ENCODE measurements around the gene LAMA2.

The LAMA2 gene

DNA sequence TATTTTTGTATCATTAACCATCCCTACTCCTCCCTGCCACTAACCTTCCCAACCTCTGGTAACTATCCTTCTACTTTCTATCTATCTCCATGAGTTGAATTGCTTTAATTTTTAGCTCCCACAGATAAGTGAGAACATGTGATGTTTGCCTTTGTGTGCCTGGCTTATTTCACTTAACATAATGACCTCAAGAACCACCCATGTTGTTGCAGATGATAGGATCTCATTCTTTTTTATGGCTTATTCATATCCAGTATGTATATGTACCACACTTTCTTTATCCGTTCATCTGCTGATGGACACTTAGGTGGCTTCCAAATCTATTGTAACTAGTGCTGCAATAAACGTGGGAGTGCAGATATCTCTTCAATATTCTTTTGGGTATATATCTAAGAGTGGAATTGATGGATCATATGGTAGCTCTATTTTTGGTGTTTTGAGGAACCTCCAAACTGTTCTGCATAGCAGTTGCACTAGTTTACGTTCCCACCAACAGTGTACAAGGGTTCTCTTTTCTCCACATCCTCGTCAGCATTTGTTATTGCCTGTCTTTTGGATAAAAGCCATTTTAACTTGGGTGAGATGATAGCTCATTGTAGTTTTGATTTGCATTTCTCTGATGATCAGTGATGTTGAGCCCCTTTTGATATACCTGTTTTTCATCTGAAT lies 625.7 kb downstream of the LAMA2 start:
- in situ Hi-C loops (cut with HindIII; ENCODE audit: low pct_unique_long_range_greater_than_20kb, low sequenced_read_pairs): no loop called here
- no peak for TF ChIP-seq JUND (IDR thresholded peaks at IDR 0.05; ENCODE audit: low read depth)
- no peak for DNase-seq (ENCODE audit: low read depth in 1 of 2, low spot score in 1 of 2)

DNA sequence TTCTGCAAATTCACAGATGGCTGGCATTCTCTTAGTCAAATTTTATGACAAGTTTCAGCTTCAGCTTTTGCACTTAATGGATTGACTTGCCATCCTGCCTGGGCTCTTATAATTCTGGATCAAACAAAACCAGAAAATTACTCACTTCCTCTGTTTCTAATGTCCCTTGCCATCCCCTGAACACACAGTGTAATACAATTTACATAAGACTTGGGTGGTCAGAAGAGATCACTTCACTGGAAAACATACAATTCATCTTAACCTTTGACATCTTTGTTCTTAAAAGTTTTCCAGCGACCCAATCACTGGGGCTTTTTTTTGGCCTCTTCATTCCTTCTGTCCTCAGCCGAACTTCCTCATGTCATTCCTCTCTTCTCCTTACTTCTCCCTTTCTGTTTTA lies 628.0 kb downstream of the LAMA2 start:
- in situ Hi-C loops (cut with HindIII; ENCODE audit: low pct_unique_long_range_greater_than_20kb, low sequenced_read_pairs): no loop called here

DNA sequence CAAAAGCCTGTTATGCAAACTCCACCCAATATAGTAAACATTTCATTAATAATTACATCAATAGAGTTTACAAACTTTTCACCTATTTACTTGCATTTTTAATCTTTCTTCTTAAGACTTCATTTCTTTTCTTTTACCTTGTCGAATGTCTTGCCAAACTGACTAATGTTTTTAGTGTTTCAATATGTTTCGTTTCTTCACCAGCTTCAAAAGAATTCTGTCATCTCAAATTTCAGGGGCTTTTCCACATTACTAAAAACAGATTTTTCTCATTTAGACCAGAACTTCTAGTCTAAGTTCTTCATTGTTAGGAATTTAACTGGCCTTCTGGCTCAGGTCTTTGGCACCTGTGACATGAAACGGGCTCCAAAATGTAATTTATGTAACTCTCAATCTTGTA lies 630.5 kb downstream of the LAMA2 start:
- in situ Hi-C loops (cut with HindIII; ENCODE audit: low pct_unique_long_range_greater_than_20kb, low sequenced_read_pairs): no loop called here
- no peak for TF ChIP-seq JUND (IDR thresholded peaks at IDR 0.05; ENCODE audit: low read depth)
- DNase-seq (ENCODE audit: low read depth in 1 of 2, low spot score in 1 of 2): no peak

More for the DNA sequence above, 628.0 kb downstream of the LAMA2 start:
- DNase-seq (ENCODE audit: low read depth in 1 of 2, low spot score in 1 of 2): no peak
- no peak for TF ChIP-seq JUND (IDR thresholded peaks at IDR 0.05; ENCODE audit: low read depth)

DNA sequence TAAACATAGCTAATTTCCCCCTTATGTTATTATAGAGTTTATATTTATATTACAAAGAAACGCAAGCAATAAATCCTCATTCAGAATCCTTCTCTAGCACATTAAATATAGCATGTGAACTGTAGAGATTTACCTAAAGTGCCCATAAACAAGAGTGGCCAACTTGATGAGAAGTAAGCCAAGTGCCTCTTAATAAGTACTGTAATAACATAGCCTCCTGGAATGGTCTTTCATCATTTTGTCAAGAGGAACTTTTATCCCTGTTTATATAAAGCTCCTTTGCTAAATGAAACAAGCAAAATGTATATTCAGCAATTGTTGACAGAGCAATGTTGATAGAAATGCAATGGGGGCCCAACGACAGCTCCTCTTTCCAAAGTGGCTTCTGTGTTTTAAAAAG lies 632.1 kb downstream of the LAMA2 start:
- in situ Hi-C loops (cut with HindIII; ENCODE audit: low pct_unique_long_range_greater_than_20kb, low sequenced_read_pairs): no loop called here
- TF ChIP-seq JUND (IDR thresholded peaks at IDR 0.05; ENCODE audit: low read depth): no peak
- DNase-seq (ENCODE audit: low read depth in 1 of 2, low spot score in 1 of 2): no peak

DNA sequence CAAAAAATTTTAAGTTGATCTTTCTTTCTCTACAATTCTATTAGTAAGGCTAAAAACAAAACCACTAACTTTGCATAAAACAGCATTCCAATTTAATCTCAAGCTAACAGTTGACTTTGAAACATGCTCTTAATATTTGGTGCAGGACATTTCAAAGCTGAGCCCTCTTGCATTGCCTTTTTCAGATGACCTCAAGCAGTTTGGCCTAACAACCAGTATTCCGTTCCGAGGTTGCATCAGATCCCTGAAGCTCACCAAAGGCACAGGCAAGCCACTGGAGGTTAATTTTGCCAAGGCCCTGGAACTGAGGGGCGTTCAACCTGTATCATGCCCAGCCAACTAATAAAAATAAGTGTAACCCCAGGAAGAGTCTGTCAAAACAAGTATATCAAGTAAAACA lies 633.1 kb downstream of the LAMA2 start:
- no peak for DNase-seq (ENCODE audit: low read depth in 1 of 2, low spot score in 1 of 2)
- TF ChIP-seq JUND (IDR thresholded peaks at IDR 0.05; ENCODE audit: low read depth): no peak
- in situ Hi-C loops (cut with HindIII; ENCODE audit: low pct_unique_long_range_greater_than_20kb, low sequenced_read_pairs): no loop called here

DNA sequence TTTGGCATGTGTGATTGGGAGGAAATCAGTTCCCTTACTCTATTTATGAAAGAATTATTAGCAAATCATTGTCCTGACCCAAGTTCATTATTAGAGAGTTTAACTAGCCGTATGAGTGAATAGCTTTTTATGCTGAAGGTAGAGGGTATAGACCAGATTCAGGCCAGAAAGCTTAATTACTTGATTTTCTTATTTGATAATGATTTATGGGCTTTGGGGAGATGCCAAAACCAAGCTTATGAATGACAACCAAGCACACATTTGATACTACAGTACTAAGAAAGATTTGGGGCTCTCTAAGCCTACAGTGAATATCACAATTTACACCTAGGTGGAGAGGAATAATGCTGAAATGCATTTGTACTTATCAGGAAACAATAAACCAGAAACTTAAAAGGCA lies 633.8 kb downstream of the LAMA2 start:
- DNase-seq (ENCODE audit: low read depth in 1 of 2, low spot score in 1 of 2): no peak
- TF ChIP-seq JUND (IDR thresholded peaks at IDR 0.05; ENCODE audit: low read depth): no peak
- in situ Hi-C loops (cut with HindIII; ENCODE audit: low pct_unique_long_range_greater_than_20kb, low sequenced_read_pairs): no loop called here

DNA sequence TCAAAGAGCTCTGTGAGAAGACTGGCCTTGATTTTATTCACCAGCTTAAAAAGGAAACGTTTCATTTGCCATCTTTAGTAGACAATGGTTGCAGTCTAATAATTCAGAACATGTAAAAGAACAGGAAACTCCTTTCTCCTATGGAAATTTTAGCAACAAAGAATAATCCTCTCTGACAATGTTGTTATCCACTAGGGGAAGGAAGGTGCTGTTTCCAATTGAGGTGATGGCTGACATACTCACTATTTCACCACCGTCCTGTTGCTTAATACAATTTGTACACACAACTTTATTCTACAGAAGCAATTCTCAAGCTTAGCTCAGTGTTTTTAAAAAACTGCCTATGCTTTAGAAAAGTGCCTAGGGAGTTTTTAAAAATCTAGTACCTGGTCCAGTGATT lies 634.4 kb downstream of the LAMA2 start:
- in situ Hi-C loops (cut with HindIII; ENCODE audit: low pct_unique_long_range_greater_than_20kb, low sequenced_read_pairs): no loop called here
- TF ChIP-seq JUND (IDR thresholded peaks at IDR 0.05; ENCODE audit: low read depth): no peak

DNA sequence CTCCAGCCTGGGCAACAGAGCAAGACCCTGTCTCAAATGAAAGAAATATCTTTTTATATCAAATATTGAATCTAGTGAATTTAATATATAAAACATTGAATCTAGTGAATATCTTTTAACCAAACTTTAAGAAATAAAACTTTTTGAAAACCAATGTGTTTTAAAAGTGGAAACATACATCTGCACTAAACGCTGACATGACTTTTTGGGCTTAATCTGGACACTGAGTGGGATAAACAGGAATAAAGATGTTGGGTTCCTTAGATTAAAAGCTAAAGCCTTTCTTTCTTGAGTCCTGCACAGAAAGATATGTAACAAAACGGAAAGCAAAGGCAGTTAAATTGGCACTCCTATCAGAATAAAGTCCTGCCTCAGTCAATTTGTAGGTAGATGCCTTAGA lies 636.8 kb downstream of the LAMA2 start:
- DNase-seq (ENCODE audit: low read depth in 1 of 2, low spot score in 1 of 2): no peak
- no peak for TF ChIP-seq JUND (IDR thresholded peaks at IDR 0.05; ENCODE audit: low read depth)
- in situ Hi-C loops (cut with HindIII; ENCODE audit: low pct_unique_long_range_greater_than_20kb, low sequenced_read_pairs): no loop called here

More for the DNA sequence above, 634.4 kb downstream of the LAMA2 start:
- no peak for DNase-seq (ENCODE audit: low read depth in 1 of 2, low spot score in 1 of 2)

DNA sequence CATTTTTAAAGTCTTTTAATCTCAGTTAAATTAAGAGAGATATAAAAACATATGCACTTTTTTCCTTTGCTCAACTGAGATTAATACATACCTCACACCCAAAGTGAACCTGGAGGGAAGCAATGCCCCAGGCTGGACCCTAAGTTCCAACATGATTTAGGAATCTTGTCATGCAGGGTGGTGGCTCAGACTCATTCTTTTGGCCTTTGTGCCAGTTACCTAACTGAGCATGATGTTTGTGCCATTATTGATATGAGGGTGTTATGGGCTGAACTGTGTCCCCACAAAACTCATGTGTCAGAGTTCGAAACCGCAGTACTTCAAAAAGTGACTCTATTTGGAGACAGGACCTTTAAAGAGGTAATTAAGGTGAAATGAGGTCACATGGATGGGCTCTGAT lies 639.0 kb downstream of the LAMA2 start:
- TF ChIP-seq JUND (IDR thresholded peaks at IDR 0.05; ENCODE audit: low read depth): no peak
- in situ Hi-C loops (cut with HindIII; ENCODE audit: low pct_unique_long_range_greater_than_20kb, low sequenced_read_pairs): no loop called here
- DNase-seq (ENCODE audit: low read depth in 1 of 2, low spot score in 1 of 2): no peak

DNA sequence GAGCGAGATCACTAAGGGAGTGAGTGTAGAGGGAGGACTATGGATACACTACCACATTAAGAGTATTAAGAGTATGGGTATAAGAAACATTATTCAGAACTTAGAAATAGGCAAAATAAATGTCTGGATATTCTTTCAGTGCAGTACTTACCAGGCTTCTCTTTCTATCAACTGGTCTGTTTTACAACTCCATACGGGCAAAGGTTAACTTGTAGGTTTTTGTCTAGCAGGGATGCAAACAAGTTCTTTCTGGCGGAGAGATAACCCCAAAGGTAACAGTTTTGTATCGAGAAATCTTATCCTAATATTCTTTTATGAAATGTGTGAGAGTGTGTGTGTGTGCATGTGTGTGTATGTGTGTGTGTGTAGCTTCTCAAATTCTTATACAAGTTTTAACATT lies 640.9 kb downstream of the LAMA2 start:
- TF ChIP-seq JUND (IDR thresholded peaks at IDR 0.05; ENCODE audit: low read depth): no peak

DNA sequence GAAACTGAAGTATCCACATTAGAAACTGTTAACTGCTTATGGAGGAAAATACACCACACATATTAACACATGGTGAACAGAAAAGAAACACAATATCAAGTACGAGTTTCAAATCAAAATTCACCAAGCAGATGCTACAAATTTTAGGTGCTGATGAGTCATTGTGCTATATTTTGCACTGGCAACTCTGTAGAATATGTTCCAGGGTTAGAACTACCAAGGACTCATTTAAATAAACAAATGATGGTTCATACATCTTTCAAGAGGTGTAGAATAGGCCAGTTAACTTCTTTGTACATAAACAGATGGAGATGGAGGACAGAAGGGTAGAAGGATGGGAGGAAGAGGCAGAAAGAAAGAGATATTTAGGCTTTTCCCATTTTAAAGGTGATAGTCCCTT lies 642.1 kb downstream of the LAMA2 start:
- no peak for DNase-seq (ENCODE audit: low read depth in 1 of 2, low spot score in 1 of 2)
- TF ChIP-seq JUND (IDR thresholded peaks at IDR 0.05; ENCODE audit: low read depth): no peak
- in situ Hi-C loops (cut with HindIII; ENCODE audit: low pct_unique_long_range_greater_than_20kb, low sequenced_read_pairs): no loop called here

More for the DNA sequence above, 640.9 kb downstream of the LAMA2 start:
- in situ Hi-C loops (cut with HindIII; ENCODE audit: low pct_unique_long_range_greater_than_20kb, low sequenced_read_pairs): no loop called here
- no peak for DNase-seq (ENCODE audit: low read depth in 1 of 2, low spot score in 1 of 2)

DNA sequence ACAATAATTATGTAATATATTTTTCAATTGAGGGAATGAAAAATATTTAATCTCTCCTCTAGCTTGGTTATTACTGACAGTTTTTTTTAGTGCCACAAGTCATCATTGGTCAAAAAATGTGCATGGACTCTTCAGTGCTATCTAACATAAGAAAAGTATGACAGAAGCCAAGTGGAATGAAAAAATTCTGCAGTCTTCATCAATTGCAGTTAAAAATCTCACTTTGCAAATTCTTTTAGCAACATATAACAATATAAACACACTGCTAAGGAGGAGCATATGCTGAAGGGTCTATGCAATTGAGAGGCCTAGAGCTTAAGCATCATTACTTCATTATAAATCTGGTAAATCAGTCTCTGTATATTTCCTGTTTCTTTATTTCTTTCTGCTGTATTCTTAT lies 652.0 kb downstream of the LAMA2 start:
- in situ Hi-C loops (cut with HindIII; ENCODE audit: low pct_unique_long_range_greater_than_20kb, low sequenced_read_pairs): no loop called here
- TF ChIP-seq JUND (IDR thresholded peaks at IDR 0.05; ENCODE audit: low read depth): no peak
- no peak for DNase-seq (ENCODE audit: low read depth in 1 of 2, low spot score in 1 of 2)

DNA sequence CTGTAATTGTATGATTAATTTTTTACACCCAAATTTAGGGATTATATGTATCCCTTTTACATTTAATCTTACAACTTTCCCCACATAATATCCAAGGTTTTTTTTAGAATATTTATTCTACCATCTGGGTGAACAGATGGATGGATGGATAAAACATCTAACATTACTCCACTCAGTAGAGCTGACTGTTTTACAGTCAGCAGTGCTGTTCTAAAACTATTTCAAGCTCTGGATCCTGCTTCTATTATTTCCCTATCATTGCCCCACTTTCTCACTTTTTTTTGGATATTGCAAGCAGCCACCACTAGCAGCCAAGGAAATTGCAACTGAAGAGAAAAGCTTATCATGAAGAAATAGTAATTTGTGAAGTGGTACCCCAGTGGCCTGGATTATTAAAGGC lies 653.3 kb downstream of the LAMA2 start:
- no peak for TF ChIP-seq JUND (IDR thresholded peaks at IDR 0.05; ENCODE audit: low read depth)
- in situ Hi-C loops (cut with HindIII; ENCODE audit: low pct_unique_long_range_greater_than_20kb, low sequenced_read_pairs): no loop called here
- no peak for DNase-seq (ENCODE audit: low read depth in 1 of 2, low spot score in 1 of 2)

DNA sequence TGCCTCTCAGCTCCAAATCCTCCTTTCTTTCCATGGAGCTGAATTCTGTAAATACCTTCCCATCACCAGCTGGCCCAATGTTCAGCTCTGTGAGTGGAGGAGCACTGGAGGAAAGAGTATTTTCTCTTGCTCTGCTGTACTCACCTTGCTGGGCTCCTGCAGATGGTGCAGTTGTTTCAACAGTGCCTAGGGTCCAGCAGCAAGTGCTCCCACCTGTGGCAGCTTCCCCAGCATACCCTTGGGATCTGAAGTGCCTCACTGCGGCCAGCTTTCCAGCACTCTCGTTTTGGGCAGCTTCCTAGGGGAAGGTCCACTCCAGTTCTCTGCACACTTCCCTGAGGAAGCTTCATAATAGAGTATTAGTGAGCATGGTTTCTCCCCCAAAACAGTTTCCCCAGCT lies 656.1 kb downstream of the LAMA2 start:
- DNase-seq (ENCODE audit: low read depth in 1 of 2, low spot score in 1 of 2): no peak
- in situ Hi-C loops (cut with HindIII; ENCODE audit: low pct_unique_long_range_greater_than_20kb, low sequenced_read_pairs): no loop called here

More for the DNA sequence above, 656.1 kb downstream of the LAMA2 start:
- no peak for TF ChIP-seq JUND (IDR thresholded peaks at IDR 0.05; ENCODE audit: low read depth)
